HPDE6-E6E7 (cell line): ENCODE results near the gene GNB2.
"Not testable (repeated sequence)": the region's sequence is repeated elsewhere in the genome, so short reads cannot be mapped to it uniquely, and the experiment has no call there.

Experiments used
- DNase-seq: peaks from one replicate; pipeline ENCODE4 v3.0.0; 2011; ENCODE audit warnings: missing footprints; ENCODE audit errors: extremely low spot score

Gene GNB2

DNA sequence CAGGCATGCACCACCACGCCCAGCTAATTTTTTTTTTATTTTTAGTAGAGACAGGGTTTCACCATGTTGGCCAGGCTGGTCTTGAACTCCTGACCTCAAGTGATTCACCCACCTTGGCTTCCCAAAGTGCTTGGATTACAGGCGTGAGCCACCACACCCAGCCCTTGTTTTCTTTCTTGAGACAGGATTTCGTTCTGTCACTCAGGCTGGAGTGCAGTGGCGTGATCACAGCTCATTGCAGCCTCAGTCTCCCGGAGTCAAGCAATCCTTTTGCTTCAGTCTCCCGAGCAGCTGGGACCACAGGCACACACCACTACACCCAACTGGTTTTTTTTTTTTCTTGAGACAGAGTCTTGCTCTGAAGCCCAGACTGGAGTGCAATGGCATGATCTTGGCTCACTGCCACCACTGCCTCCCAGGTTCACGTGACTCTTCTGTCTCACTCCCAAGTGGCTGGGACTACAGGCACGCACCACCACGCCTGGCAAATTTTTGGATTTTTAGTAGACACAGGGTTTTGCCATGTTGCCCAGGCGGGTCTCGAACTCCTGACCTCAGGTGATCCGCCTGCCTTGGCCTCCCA lies 11.3 kb upstream of the GNB2 start:
- DNase-seq: not testable (repeated sequence)

DNA sequence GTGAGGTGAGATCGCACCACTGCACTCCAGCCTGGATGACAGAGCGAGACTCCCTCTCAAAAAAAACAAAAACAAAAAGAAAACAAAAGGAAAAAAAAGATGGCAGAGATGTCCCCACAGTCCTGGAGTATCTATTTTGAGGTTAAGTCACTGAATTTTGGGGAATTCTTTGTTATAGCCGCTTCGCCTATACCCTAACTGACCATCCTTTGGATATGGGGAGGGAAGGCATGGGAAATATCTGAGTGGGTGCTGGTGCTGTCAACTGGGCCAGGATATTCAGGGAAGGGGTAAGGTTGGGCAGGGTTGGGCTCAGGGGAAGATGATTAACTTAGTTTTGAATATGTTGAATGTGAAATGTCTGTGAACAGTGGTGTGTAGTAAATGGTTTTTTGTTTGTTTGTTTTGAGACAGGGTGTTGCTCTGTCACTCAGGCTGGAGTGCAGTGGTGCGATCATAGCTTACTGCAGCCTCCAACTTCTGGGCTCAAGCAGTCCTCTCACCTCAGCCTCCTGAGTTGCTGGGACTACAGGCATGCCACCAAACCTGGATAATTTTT lies 8.3 kb upstream of the GNB2 start:
- DNase-seq: no peak

DNA sequence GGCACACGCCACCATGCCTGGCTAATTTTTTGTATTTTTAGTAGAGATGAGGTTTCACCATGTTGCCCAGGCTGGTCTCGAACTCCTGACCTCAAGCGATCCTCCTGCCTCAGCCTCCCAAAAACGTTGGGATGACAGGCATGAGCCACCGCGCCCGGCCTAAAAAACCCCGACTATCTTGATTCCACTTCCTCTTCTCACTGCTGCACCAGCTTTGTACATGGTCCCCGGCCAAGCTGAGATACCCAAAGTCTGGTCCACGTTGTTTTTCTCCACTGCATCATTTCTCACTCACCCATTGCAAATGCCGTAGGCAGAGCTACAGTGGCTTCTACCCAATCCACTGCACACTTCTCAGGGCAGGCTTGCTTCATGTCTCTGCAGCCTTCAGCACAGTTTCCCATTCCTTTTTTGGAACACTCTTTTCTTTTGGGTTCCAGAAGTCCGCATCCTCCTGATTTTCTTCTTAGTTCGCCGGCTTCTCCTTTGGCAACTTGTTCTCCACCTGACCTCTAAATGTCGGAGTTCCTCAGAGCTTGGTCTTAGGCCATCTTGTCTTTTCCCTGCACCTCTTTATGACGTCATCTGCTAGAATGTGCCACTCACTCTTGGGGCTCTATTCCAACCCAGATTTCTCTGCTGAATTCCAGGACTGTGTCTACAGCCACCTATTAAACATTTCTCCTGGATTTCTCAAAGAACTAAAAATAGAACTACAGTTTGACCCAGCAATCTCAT lies 6.0 kb upstream of the GNB2 start:
- no peak for DNase-seq

DNA sequence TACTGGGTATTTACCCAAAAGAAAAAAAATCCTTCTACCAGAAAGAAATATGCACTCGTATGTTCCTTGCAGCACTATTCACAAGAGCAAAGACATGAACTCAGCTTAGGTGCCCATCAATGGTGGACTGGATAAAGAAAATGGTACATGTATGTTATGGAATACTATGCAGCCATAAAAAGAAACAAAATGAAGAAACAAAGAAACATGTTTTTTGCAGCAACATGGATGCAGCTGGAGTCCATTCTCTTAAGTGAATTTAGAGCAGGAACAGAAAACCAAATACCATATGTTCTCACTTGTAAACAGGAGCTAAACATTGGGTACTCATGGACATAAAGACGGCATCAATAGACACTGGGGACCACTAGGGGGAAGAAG lies 5.5 kb upstream of the GNB2 start:
- no peak for DNase-seq

DNA sequence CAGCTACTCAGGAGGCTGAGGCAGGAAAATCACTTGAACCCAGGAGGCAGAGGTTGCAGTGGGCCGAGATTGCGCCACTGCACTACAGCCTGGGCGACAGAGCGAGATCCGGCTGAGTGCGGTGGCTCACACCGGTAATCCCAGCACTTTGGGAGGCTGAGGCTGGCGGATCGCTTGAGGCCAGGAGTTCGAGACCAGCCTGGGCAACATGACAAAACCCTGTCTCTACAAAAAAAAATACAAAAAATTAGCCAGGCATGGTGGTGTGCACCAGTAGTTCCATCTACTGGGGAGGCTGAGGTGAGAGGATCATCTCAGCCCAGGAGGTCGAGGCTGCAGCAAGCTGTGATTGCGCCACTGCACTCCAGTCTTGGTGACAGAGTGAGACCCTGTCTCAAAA lies 4.4 kb upstream of the GNB2 start:
- not testable (repeated sequence) for DNase-seq

DNA sequence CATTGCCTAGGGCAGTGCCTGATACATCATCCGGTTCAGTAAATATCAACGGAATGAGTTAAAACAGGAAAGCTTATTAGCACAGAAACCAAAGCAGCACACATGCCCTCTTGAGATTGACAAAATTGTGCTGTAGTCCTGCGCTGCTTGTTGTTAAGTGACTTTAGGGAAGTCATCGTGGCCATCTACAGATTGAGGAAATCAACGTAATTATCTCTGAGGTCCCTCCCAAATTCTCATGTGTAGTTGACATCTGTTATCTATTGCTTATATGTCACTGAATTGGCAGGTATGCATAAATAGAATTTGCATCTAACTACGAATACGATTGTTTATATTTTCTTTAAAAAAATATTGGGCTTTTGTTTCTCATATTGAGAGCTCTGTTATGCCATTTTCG lies 3.5 kb upstream of the GNB2 start:
- DNase-seq: no peak

DNA sequence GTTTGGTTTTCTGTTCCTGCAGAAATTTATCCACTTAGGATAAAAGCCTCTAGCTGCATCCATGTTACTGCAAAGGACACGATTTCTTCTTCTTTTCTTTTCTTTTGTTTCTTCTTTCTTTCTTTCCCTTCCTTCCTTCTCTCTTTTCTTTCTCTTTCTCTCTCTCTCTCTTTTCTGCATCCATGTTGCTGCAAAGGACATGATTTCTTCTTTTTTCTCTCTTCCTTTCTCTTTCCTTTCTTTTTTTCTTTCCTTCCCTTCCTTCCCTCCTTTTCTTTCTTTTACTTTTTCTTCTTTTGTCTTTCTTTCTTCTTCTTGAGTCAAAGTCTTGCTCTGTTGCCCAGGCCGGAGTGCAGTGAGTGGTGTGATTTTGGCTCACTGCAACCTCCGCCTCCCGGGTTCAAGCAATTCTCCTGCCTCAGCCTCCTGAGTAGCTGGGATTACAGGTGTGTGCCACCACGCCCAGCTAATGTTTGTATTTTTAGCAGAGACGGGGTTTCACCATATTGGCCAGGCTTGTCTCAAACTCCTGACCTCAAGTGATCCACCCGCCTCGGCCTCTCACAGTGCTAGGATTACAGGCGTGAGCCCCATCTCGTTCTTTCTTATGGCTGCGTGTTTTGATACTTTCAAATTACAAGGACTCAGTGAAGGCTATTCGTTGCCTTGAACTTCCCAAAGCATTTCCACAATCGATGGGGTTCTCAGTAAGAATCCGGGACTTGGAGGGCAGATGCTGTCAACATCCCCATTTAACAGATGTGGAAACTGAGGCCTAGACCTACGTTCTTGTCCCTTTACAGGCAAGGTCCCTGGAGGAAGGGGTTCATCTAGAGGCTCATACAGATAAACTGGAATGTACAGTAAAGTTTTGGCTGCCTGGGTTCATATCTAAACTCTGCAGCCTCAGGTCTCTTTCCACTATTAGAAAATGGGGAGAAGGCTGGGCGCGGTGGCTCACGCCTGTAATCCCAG lies 1.9 kb upstream of the GNB2 start:
- no peak for DNase-seq

DNA sequence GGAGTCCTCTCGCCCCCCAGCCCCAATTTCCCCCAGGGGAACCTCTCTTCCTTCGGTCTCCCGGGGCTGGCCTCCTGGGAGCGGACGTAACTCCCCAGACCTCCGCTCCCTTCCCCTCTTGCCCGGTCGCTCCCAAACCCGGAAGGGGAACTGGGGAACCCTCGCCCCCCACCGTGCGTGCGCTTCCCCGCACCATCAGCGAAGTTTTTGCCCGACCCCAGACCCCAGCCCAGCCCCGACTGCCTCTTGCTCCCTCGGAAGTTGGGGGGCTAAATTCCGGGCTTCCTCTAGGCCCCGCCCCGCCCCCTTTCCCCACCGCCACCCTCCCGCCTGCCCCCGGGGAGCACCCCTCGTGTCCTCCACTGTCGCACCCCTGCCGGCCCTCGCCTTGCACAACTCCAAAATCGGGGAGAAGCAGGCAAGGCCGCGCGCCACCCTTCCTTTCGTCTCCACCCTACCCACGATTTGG lies 436 bp downstream of the GNB2 start:
- DNase-seq: no peak

DNA sequence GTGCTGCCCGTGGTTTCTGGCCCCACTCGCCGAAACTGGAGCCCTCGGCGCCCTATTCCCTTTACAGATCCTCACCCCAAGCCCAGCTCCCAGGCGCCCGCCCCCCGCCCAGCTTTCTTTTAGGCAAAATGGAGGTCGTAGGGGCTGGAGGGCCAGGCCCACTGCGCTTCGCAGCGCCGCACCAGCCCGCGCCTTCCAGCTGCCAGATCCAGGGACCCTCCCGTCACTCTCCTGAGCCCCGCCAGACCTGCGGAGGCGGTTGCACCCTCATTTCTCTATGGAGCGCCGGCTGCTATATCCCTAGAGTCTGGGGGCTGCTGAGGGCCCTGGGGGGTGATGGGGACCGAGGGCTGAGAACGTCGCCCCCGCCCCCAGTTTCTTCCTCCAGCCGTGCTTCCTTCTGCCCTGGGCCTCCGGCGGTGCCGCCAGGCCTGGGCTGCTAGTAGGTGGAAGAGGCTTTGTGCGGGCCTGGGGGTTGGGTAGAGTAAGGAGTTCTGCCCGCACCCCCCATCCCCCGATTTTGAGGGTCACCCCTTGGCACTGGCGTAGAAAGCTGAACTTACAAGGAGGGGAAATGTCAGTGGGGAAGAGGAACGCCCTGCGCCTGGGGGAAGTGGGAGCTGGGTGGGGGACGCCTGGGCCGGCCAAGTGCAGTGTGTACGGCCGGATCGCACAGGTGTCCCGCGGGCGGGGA lies 1.0 kb downstream of the GNB2 start:
- no peak for DNase-seq

DNA sequence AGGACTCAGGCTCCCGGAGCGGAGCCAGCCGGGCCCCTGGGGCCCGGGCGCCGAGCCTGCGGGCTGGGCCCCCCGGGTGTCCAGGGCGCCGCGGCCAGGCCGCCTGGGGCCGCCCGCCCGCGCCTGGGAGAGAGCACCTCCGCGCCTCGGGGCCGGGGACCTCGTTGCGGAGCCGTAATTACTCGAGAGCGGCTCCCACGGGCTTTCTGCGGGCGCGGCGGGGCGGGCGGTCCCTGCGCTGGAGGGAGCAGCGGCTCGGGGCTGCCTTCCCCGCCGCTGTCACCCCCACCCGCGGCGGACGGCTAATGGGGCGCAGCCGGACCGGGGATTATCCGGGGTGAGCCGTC lies 1.5 kb downstream of the GNB2 start:
- no peak for DNase-seq

DNA sequence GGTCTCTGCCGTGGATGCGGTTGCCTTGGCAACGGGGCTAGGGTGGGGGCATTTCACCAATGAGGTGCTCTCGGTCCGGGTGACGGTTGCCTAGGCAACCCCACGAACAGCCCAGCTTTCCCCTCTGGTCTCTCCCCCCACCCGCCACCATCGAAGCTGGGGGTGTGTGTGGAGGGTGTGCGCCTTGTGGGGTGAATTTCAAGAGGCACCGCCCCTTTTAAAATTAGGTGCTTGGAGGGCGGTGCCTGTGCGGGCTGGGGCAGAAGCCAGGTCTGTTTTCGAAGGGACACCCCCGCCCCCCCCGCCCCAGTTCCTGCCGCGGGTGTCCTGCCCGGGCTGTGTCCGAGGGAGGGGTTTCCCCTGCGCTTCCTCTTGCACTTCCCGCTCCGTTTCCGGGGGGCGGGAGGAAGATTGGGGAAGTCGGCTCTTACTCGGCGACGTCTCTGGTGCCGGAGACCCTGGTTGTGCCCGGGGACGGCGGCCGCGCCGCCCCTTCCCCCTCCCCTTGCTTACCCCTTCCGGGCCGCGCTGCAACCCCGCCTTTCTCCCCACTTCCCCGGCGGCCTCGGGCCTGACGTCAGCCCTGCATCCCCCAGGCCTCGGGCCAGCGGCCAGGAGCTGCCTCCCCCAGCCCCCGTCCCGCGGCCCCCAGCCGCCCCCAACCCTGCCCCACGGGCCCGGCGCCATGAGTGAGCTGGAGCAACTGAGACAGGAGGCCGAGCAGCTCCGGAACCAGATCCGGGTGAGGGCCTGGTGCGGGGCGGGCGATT lies 2.2 kb downstream of the GNB2 start:
- no peak for DNase-seq

DNA sequence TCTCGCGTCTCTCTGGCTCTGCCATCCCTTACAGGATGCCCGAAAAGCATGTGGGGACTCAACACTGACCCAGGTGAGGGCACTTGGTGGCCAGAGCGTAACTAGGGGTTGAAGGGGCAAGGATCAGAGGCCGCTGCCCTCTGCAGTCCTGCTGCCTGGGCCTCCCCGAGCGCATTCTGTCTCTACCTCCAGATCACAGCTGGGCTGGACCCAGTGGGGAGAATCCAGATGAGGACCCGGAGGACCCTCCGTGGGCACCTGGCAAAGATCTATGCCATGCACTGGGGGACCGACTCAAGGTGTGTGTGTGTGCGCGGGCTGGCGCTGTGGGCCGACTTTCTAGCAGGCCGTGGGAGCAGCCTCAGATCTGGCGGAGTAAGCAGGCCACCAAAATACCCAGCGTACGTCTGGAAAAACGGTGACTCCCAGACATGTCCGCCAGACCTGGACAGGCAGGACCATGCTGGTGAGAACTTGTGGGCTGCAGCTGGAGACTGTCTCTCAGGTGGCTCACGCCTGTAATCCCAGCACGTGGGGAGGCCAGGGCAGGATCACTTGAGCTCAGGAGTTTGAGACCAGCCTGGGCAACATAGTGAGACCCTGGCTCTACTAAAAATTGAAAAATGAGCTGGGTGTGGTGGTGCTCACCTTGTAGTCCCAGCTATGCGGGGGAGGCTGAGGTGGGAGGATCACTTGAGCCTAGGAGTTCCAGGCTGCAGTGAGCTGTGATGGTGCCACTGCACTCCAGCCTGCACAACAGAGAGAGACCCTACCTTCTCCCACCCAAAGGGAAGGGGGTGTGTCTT lies 3.2 kb downstream of the GNB2 start:
- no peak for DNase-seq

DNA sequence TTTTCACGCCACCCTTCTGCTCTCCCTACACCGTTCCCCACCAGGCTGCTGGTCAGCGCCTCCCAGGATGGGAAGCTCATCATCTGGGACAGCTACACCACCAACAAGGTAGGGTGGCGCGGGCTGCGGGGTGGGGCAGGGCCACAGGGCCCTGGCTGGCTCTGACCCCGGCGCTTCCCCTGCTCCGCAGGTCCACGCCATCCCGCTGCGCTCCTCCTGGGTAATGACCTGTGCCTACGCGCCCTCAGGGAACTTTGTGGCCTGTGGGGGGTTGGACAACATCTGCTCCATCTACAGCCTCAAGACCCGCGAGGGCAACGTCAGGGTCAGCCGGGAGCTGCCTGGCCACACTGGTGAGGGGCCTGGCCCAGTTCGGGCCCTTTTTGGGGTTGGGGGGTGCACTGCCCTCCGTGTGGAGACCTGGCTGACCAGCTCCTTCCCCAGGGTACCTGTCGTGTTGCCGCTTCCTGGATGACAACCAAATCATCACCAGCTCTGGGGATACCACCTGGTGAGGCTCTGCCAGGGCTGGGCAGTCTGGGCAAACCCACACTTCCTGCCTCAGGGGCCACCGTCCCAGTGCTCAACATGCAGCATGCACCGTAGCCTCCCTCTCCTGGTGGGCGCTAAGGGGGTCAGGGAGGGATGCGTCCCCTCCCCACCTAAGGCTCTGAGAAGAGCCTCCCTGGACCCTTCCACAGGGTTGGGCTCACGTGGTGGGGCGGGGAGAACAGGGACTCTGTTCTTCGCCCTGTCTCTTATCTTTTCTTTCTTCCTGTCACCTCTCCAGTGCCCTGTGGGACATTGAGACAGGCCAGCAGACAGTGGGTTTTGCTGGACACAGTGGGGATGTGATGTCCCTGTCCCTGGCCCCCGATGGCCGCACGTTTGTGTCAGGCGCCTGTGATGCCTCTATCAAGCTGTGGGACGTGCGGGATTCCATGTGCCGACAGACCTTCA lies 4.0 kb downstream of the GNB2 start:
- DNase-seq: no peak

DNA sequence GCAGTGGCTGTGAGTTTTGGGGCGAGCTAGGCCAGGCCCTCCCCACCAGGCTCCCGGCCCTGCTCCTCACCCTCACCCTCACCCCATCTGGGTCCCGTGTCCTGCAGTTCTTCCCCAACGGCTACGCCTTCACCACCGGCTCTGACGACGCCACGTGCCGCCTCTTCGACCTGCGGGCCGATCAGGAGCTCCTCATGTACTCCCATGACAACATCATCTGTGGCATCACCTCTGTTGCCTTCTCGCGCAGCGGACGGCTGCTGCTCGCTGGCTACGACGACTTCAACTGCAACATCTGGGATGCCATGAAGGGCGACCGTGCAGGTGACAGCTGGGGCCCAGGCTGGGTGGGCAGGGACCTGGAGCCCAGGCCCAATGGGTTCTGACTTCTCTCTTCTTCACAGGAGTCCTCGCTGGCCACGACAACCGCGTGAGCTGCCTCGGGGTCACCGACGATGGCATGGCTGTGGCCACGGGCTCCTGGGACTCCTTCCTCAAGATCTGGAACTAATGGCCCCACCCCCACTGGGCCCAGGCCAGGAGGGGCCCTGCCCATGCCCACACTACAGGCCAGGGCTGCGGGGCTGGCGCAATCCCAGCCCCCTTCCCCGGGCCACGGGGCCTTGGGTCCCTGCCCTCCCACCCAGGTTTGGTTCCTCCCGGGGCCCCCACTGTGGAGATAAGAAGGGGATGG lies 4.9 kb downstream of the GNB2 start:
- DNase-seq: no peak

DNA sequence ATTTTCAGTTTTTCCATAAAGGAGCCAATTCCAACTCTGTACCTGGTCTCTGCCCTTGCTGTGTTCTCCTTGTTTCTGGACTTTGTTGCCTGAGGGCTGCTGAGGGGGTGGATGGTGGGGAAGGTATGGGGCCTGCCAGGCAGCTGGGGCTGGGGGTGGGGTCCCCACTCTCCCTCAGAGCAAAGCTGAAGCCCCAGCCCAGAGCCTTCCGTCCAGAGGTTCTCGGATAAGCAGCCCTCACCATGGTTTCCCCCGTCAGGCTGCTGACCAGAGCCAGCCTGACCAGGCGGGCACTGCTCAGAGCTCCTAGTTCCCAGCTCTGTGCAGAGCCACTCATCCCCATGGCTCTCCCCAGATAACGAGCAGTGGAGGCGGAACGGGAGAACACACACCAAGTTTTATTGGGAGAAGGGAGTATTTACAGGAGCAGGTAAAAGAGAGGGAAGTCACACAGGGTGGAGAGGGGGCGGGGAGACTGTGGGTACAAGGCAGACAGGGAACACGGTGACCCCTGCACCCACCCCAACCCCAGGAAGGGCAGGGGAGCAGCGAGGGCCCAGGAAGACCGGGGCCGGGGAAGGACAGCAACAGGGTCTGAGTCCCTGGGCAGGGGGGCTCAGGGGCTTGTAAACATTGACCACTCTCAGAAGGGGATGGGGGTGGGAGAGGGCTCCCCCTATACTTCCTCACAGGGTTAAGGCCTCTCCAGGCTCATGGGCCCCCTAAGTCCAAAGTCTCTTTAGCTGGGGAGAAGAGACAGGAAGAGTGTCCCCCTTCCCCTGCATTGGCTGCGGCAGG lies 5.8 kb downstream of the GNB2 start:
- DNase-seq: no peak

DNA sequence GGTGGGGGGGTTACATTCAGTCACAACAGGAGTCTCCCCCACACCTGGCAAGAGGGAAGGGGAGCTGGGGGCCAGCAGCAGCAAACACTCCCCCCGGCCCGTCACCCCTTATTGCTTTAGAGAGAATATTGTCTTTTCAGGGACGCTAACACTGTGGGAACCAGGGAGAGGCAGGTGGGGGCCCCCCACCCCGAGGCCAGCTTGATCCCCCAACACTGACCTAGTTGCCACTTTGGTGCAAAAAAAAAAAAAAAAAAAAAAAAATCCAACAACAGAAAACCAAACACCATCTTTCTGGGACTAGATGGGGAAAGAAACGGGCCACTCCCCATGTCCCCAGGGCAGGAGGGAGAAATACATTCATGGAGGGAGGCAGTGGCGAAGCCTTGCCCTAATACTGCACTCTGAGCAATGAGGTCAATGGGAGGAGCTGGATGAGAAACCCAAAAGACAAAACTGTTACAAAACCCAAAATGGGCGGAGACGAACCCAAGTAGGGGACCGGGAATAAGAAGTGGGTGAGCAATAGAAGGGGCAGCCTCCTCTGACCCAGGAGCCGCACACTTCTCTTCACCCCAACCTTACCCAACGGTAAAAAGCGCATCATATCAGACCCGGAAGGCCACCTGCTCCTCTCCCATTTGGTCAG lies 6.5 kb downstream of the GNB2 start:
- no peak for DNase-seq
